HepG2 (cell line): ENCODE data around the gene USP2. TPM values are rescaled to one million over a fixed set of nuclear protein-coding genes. Genes with fewer than 3 reads are reported as not detected.

Experiments used
- AGO1 ChIP-seq: fragments of 200-400 bp; formaldehyde crosslinking; IDR thresholded peaks from 2 replicates; pipeline ENCODE4 v1.6.1; 2017; ENCODE audit warnings: mild to moderate bottlenecking, low read depth, low read length, moderate library complexity; ENCODE audit not compliant: poor library complexity, severe bottlenecking
- CBX5 ChIP-seq: sonication (generic); formaldehyde crosslinking; IDR thresholded peaks from 2 replicates; pipeline ENCODE4 v1.4.0; 2020; ENCODE audit warnings: missing genetic modification reagents, borderline replicate concordance
- GABPA ChIP-seq, 2 experiments: IDR thresholded peaks; 2 replicates each; pipeline ENCODE4 v1.6.1; 2011 to 2016; ENCODE audit warnings: low read depth in 2 of 2, low read length in 1 of 2, missing biosample characterization in 1 of 2, missing genetic modification characterization in 1 of 2
- HOXA7 ChIP-seq: sonication (generic); formaldehyde crosslinking; IDR thresholded peaks from 2 replicates; pipeline ENCODE4 v1.8.1; 2022; ENCODE audit warnings: mild to moderate bottlenecking, missing genetic modification reagents, moderate library complexity
- NCOA1 ChIP-seq: sonication (generic); formaldehyde crosslinking; IDR thresholded peaks from 2 replicates; pipeline ENCODE4 v1.9.0; 2021; ENCODE audit warnings: missing genetic modification reagents
- SP5 ChIP-seq: IDR thresholded peaks from 2 replicates; pipeline ENCODE4 v1.6.1; 2016; ENCODE audit warnings: low read depth, borderline replicate concordance
- TBX2 ChIP-seq: sonication (generic); formaldehyde crosslinking; IDR thresholded peaks from 2 replicates; pipeline ENCODE4 v1.5.0; 2020; ENCODE audit warnings: missing genetic modification reagents, mild to moderate bottlenecking, borderline replicate concordance
- XBP1 ChIP-seq: sonication (generic); formaldehyde crosslinking; IDR thresholded peaks from 2 replicates; pipeline ENCODE4 v1.5.0; 2020; ENCODE audit warnings: missing genetic modification reagents
- ZBTB7A ChIP-seq: sonication (generic); formaldehyde crosslinking; IDR thresholded peaks from 2 replicates; pipeline ENCODE4 v1.8.0; 2022; ENCODE audit warnings: mild to moderate bottlenecking, missing genetic modification reagents
- ZFP90 ChIP-seq: sonication (generic); formaldehyde crosslinking; IDR thresholded peaks from 2 replicates; pipeline ENCODE4 v1.8.0; 2022; ENCODE audit warnings: missing genetic modification reagents, mild to moderate bottlenecking, inconsistent platforms, borderline replicate concordance
- ZNF501 ChIP-seq: sonication (generic); formaldehyde crosslinking; IDR thresholded peaks from 2 replicates; pipeline ENCODE4 v1.5.1; 2020; ENCODE audit warnings: mild to moderate bottlenecking, moderate library complexity, missing genetic modification reagents
- ZSCAN30 ChIP-seq: sonication (generic); formaldehyde crosslinking; IDR thresholded peaks from 2 replicates; pipeline ENCODE4 v1.5.0; 2020; ENCODE audit warnings: mild to moderate bottlenecking, missing genetic modification reagents
- polyA plus RNA-seq, 8 experiments: library from polyadenylated mRNA; depleted of rRNA in 3 of 8; stranded (reverse) in 7 of 8; unstranded in 1 of 8; fragments of >200 nt; fragmentation: Illumina TruSeq in 4 of 8; extraction: Trizol in 4 of 8; gene quantifications; 2 replicates each; pipeline versions ENCODE4 v1.2.1 to v1.2.3, GENCODE V29; 2011 to 2016; ENCODE audit warnings: low read depth in 4 of 8, missing spikeins in 1 of 8, mixed read lengths in 1 of 8; ENCODE audit not compliant: insufficient read depth in 1 of 8
- total RNA-seq, 5 experiments: library from RNA; depleted of rRNA; stranded (reverse); fragments of >200 nt; fragmentation: Illumina TruSeq; extraction: Trizol; gene quantifications; 2 replicates each; pipeline ENCODE4 v1.2.3, GENCODE V29; 2016; ENCODE audit warnings: low read depth in 1 of 5
- TF ChIP-seq, protein P1 (sequence below): sonication (generic); formaldehyde crosslinking; IDR thresholded peaks from 2 replicates; pipeline ENCODE4 v1.5.0; 2020; ENCODE audit warnings: missing genetic modification reagents
- TF ChIP-seq, protein P2 (sequence below): sonication (generic); formaldehyde crosslinking; IDR thresholded peaks from 2 replicates; pipeline ENCODE4 v1.4.0; 2020; ENCODE audit warnings: mild to moderate bottlenecking, low read depth, missing genetic modification reagents
- TF ChIP-seq, protein P3 (sequence below): sonication (generic); formaldehyde crosslinking; IDR thresholded peaks from 2 replicates; pipeline ENCODE4 v1.5.1; 2020; ENCODE audit warnings: missing genetic modification reagents, mild to moderate bottlenecking, borderline replicate concordance
- TF ChIP-seq, protein P4 (sequence below): conservative IDR thresholded peaks from 2 replicates; pipeline ENCODE4 v1.6.1; 2018; ENCODE audit warnings: missing genetic modification reagents
- TF ChIP-seq, protein P5 (sequence below): sonication (generic); formaldehyde crosslinking; IDR thresholded peaks from 2 replicates; pipeline ENCODE4 v1.4.0; 2020; ENCODE audit warnings: missing genetic modification reagents, mild to moderate bottlenecking, borderline replicate concordance
- TF ChIP-seq, protein P6 (sequence below): sonication (generic); formaldehyde crosslinking; conservative IDR thresholded peaks from 2 replicates; pipeline ENCODE4 v1.5.0; 2020; ENCODE audit warnings: missing genetic modification reagents

The USP2 gene
- total and polyA plus RNA-seq, 2 of the 13 experiments (the other 11 are each of a cell fraction or from before 2014, with no cell fraction given), result 2.5 to 6.0 TPM

DNA sequence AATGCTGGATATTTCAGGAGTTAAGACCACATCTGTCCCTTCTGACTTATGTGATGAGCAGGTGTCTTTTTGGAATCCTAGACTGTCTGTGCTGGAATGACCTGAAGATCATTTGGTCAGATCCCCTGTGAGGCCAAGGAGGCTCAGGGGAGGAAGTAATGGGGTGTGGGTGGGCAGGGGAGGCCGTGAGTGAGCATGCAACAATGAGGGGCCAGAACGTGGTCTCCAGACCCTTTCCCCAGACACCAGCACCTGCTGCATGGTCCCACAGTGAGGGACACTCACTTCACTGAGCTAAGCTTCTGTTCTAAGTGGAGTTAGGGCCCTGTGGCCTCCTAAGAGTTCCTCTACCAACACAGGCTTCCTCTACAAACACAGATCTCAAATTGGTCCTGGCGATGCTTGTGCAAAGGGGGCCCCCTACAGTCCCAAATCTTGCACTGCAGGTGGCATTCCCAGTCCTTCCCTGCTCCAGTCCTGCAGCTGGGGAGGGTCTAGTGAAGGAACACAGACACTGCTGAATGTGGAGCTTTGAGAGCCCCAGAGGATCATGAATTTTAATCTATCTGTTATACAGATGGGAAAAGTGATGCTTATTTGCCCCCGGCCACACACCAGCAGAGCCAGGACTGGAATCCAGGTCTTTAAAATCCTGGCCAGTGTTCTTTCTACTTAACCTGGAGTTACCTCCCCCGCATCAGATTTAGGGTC is 7.4 kb downstream of the USP2 start (continued):
- TF ChIP-seq, protein P1, sequence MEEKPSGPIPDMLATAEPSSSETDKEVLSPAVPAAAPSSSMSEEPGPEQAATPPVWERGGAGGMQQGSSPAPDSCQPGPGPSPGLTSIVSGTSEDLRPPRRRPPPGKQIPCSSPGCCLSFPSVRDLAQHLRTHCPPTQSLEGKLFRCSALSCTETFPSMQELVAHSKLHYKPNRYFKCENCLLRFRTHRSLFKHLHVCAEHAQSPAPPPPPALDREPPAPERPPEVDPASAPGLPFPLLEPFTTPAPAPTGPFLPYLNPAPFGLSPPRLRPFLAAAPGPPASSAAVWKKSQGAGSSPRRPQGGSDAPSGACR, result no peak
- TF ChIP-seq NCOA1 (CRISPR knock-in tag) (no peak), HOXA7 (CRISPR knock-in tag) (no peak), ZBTB7A (CRISPR knock-in tag) (no peak), SP5 (no peak), ZSCAN30 (CRISPR knock-in tag) (no peak), ZFP90 (CRISPR knock-in tag) (no peak), GABPA (IDR thresholded peaks at IDR 0.05; ENCODE audit: low read depth, low read length) (no peak), GABPA (CRISPR knock-in tag; IDR thresholded peaks at IDR 0.05; ENCODE audit: low read depth) (0 out of 2 replicates have a peak, but pooled peaks have one; percentile 12), XBP1 (no peak), CBX5 (CRISPR knock-in tag) (peak; percentile 29; the same call in 1 of the 2 replicates), TBX2 (no peak), AGO1 (no peak), ZNF501 (CRISPR knock-in tag) (0 out of 2 replicates have a peak, but pooled peaks have one; percentile 42)
- TF ChIP-seq, protein P2, sequence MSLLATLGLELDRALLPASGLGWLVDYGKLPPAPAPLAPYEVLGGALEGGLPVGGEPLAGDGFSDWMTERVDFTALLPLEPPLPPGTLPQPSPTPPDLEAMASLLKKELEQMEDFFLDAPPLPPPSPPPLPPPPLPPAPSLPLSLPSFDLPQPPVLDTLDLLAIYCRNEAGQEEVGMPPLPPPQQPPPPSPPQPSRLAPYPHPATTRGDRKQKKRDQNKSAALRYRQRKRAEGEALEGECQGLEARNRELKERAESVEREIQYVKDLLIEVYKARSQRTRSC (CRISPR knock-in tag), result no peak
- TF ChIP-seq, protein P3, sequence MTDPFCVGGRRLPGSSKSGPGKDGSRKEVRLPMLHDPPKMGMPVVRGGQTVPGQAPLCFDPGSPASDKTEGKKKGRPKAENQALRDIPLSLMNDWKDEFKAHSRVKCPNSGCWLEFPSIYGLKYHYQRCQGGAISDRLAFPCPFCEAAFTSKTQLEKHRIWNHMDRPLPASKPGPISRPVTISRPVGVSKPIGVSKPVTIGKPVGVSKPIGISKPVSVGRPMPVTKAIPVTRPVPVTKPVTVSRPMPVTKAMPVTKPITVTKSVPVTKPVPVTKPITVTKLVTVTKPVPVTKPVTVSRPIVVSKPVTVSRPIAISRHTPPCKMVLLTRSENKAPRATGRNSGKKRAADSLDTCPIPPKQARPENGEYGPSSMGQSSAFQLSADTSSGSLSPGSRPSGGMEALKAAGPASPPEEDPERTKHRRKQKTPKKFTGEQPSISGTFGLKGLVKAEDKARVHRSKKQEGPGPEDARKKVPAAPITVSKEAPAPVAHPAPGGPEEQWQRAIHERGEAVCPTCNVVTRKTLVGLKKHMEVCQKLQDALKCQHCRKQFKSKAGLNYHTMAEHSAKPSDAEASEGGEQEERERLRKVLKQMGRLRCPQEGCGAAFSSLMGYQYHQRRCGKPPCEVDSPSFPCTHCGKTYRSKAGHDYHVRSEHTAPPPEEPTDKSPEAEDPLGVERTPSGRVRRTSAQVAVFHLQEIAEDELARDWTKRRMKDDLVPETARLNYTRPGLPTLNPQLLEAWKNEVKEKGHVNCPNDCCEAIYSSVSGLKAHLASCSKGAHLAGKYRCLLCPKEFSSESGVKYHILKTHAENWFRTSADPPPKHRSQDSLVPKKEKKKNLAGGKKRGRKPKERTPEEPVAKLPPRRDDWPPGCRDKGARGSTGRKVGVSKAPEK (CRISPR knock-in tag), result no peak
- TF ChIP-seq, protein P4, sequence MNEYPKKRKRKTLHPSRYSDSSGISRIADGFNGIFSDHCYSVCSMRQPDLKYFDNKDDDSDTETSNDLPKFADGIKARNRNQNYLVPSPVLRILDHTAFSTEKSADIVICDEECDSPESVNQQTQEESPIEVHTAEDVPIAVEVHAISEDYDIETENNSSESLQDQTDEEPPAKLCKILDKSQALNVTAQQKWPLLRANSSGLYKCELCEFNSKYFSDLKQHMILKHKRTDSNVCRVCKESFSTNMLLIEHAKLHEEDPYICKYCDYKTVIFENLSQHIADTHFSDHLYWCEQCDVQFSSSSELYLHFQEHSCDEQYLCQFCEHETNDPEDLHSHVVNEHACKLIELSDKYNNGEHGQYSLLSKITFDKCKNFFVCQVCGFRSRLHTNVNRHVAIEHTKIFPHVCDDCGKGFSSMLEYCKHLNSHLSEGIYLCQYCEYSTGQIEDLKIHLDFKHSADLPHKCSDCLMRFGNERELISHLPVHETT (CRISPR knock-in tag), result no peak
- TF ChIP-seq, protein P5, sequence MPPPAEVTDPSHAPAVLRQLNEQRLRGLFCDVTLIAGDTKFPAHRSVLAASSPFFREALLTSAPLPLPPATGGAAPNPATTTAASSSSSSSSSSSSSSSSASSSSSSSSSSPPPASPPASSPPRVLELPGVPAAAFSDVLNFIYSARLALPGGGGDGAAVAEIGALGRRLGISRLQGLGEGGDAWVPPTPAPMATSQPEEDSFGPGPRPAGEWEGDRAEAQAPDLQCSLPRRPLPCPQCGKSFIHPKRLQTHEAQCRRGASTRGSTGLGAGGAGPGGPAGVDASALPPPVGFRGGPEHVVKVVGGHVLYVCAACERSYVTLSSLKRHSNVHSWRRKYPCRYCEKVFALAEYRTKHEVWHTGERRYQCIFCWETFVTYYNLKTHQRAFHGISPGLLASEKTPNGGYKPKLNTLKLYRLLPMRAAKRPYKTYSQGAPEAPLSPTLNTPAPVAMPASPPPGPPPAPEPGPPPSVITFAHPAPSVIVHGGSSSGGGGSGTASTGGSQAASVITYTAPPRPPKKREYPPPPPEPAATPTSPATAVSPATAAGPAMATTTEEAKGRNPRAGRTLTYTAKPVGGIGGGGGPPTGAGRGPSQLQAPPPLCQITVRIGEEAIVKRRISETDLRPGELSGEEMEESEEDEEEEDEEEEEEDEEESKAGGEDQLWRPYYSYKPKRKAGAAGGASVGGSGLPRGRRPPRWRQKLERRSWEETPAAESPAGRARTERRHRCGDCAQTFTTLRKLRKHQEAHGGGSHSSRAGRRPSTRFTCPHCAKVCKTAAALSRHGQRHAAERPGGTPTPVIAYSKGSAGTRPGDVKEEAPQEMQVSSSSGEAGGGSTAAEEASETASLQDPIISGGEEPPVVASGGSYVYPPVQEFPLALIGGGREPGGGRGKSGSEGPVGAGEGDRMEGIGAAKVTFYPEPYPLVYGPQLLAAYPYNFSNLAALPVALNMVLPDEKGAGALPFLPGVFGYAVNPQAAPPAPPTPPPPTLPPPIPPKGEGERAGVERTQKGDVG (CRISPR knock-in tag), result no peak
- TF ChIP-seq, protein P6, sequence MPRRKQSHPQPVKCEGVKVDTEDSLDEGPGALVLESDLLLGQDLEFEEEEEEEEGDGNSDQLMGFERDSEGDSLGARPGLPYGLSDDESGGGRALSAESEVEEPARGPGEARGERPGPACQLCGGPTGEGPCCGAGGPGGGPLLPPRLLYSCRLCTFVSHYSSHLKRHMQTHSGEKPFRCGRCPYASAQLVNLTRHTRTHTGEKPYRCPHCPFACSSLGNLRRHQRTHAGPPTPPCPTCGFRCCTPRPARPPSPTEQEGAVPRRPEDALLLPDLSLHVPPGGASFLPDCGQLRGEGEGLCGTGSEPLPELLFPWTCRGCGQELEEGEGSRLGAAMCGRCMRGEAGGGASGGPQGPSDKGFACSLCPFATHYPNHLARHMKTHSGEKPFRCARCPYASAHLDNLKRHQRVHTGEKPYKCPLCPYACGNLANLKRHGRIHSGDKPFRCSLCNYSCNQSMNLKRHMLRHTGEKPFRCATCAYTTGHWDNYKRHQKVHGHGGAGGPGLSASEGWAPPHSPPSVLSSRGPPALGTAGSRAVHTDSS (CRISPR knock-in tag), result no peak
